Bladder microvascular endothelial cell (primary cell): ENCODE results near the gene PDE6A. TPM values are rescaled to one million over a fixed set of nuclear protein-coding genes. Genes with fewer than 3 reads are reported as not detected.

ENCODE experiments used
- total RNA-seq: library from RNA; depleted of rRNA; stranded (reverse); fragments of >200 nt; gene quantifications from 2 replicates; pipeline ENCODE4 v1.2.3, GENCODE V29; 2014

The PDE6A gene
- total RNA-seq: 0.06 TPM in 1 of 2 replicates, not detected in the other

DNA sequence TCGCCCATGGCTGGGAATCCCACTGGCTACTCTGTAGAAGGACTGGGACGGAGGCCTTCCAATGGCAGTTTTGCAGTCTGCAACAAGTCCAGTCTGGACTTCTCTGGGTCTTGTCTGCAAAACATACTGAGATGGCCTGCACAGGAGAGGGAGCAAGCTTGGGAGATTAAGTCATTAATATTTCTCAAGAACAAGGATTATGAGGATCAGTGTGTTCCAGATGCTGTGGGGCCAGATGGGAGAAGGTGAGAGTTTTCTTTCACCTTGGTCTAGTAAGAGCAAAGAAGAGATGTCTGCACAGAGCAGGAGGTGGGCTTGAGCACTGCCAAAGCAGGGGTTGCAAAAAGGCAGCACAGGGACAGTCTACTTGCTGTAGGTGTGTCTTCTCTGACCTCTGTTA lies at the start of gene PDE6A:
Gene PDE6A (minus strand): TSS at position 128 of the 400 bp plus-strand sequence. CDS start 120 bp downstream, at position 8.

DNA sequence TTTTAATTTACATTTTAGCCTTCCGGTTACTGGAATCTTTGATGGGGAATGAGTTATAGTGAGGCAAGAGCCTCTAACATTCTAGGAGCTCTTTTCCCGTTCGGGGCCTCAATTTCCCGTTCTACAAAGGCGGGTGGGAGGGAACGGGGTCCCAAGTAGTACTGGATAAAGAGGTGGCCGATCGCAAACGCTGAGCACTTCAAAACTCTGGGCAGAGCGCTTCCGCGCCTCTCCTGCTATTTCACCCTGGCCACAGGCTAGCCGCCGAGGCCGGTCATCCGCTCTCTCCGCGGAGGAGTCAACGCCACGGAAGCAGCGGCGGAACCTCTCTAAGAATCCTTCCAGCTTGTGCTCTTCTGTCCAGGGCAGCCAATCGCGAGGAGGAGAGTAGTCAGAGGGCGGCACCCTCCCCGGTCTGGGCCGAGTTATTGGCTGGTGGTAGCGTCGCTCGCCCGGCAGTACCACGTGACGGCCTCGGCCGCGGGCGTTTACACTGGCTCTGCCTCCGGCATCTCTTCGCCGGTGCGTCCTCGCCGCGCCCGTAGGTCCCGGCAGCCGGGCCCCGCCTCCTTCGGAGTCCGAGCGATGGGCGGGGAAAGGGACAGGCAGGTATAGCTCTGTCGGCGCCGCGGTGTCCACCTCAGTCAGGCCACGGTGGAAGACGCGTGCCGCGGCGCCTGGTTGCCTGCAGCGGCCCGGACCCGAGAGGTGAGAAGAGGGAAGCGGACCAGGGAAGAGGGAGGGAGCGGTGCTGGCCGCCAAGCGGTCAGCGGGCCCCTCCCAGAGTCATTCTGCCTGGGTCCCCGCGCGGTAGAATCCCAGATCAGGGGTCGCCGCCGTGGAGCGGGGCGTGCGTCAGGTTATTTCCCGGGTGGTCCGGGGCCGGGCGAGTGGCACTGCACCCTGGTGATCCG lies 15.9 kb upstream of the PDE6A start, which contains the start of gene SLC26A2:
Gene SLC26A2 (plus strand): TSS at position 487 of the 914 bp plus-strand sequence. CDS start 16,895 bp downstream, outside the sequence.

Other genes starting within 250 kb of the PDE6A start
- 0.16 and 2.3 TPM in 2 replicates for gene PPARGC1B, start 214.5 kb downstream of the PDE6A start, total RNA-seq
- gene SLC26A2, start 16.0 kb upstream of the PDE6A start, total RNA-seq: 13.6 and 40.5 TPM in 2 replicates
- 4.5 and 6.2 TPM in 2 replicates for gene TIGD6, start 55.9 kb upstream of the PDE6A start, total RNA-seq
- 31.1 and 51.5 TPM in 2 replicates for gene HMGXB3, start 55.9 kb upstream of the PDE6A start, total RNA-seq
- gene CSF1R, start 141.8 kb upstream of the PDE6A start, total RNA-seq: not detected in 2 replicates
- 2.6 and 8.9 TPM in 2 replicates for gene PDGFRB, start 211.1 kb upstream of the PDE6A start, total RNA-seq
- not detected in 2 replicates for gene CDX1, start 222.0 kb upstream of the PDE6A start, total RNA-seq
- not detected in 2 replicates for gene SLC6A7, start 245.3 kb upstream of the PDE6A start, total RNA-seq